Esophagus muscularis mucosa (tissue), 4 donors: ENCODE results near the gene ANGPTL8. TPM values are rescaled to one million over a fixed set of nuclear protein-coding genes. Genes with fewer than 3 reads are reported as not detected.

Source experiments
- DNase-seq: peaks from one replicate; pipeline ENCODE4 v3.0.0-alpha.2; 2017; ENCODE audit errors: extremely low spot score
- H3K27ac ChIP-seq, 4 donors: fragments of 200-600 bp; sonication (generic); replicated peaks in 1 of 4; 1 replicate in 3 of 4; 2 replicates in 1 of 4; pipeline ENCODE4 v1.5.1; 2016 to 2019; ENCODE audit warnings: mild to moderate bottlenecking in 1 of 4
- H3K27me3 ChIP-seq, 4 donors: fragments of 200-600 bp; sonication (generic); one replicate each; pipeline versions ENCODE4 v1.5.1 to v1.6.0; 2016 to 2019
- H3K36me3 ChIP-seq, 4 donors: fragments of 200-600 bp; sonication (generic); one replicate each; pipeline ENCODE4 v1.5.1; 2016 to 2019
- H3K4me1 ChIP-seq, 4 donors: fragments of 200-600 bp; sonication (generic); one replicate each; pipeline ENCODE4 v1.5.1; 2016 to 2019
- H3K4me3 ChIP-seq, 4 donors: fragments of 200-600 bp; sonication (generic); 1 replicate in 2 of 4; 2 replicates in 2 of 4; pipeline ENCODE4 v1.5.1; 2016 to 2019; ENCODE audit warnings: mild to moderate bottlenecking in 4 of 4, moderate library complexity in 1 of 4
- H3K9me3 ChIP-seq, 4 donors: fragments of 200-600 bp; sonication (generic); 1 replicate in 3 of 4; 2 replicates in 1 of 4; pipeline ENCODE4 v1.5.1; 2016 to 2019
- CTCF ChIP-seq, 3 experiments: fragments of 200-600 bp in 2 of 3; fragments of 450-650 bp in 1 of 3; sonication (generic) in 2 of 3; IDR thresholded peaks; one replicate each; pipeline ENCODE4 v1.5.1; 2017 to 2019; ENCODE audit warnings: antibody characterized with exemption in 3 of 3, mild to moderate bottlenecking in 2 of 3, moderate library complexity in 1 of 3
- EP300 ChIP-seq: sonication (generic); formaldehyde crosslinking; IDR thresholded peaks from one replicate; pipeline ENCODE4 v1.6.1; 2017; ENCODE audit warnings: antibody characterized with exemption
- POLR2A ChIP-seq: fragments of 450-650 bp; IDR thresholded peaks from one replicate; pipeline ENCODE4 v1.6.1; 2017; ENCODE audit warnings: antibody characterized with exemption, moderate library complexity, mild to moderate bottlenecking, low read depth
- POLR2AphosphoS5 ChIP-seq, 2 donors: sonication (generic); formaldehyde crosslinking; IDR thresholded peaks; one replicate each; pipeline ENCODE4 v1.6.1; 2017; ENCODE audit warnings: antibody characterized with exemption in 2 of 2
- WGBS: methylation state at CpG from one replicate; pipeline ENCODE4 v1.1.5; 2018; 5-methylcytosine and 5-hydroxymethylcytosine counted together
- intact Hi-C: fragments of 100-400 bp; cut with DNase I; formaldehyde crosslinking; loops from one replicate; pipeline ENCODE4 v1.15.1; 2023
- total RNA-seq, 4 donors: library from RNA; depleted of rRNA; stranded (reverse); fragments of >200 nt; gene quantifications; one replicate each; pipeline versions ENCODE4 v1.1.0 to v1.2.1, GENCODE V29; 2016

The ANGPTL8 gene
- total RNA-seq, 4 donors from 2014 or later, result 2.0 TPM; not detected in 3

GRCh38 chr19:11196406-11197287 is 42.8 kb upstream of the ANGPTL8 start:
- Histone ChIP-seq H3K36me3 (peaks cover 22 to 66% (median 56%) of the 10 kb centered on the region in 4 donors), H3K27me3 (no peaks in the 10 kb centered on the region), H3K4me1 (peaks cover 52 to 76% (median 71%) of the 10 kb centered on the region in 4 donors), H3K27ac (peak overlapping the region; percentile 89 to 98 (median 96)), H3K4me3 (peak overlapping the region; percentile 66 to 92 (median 84)), H3K9me3 (no peaks in the 10 kb centered on the region)
- 11% methylated on average over 24 of the region's 47 CpGs for WGBS
- DNase-seq, result no peak
- intact Hi-C loops, result no loop called here
- no peak for TF ChIP-seq POLR2AphosphoS5 (IDR thresholded peaks at IDR 0.05)
- TF ChIP-seq POLR2A, result no peak
- TF ChIP-seq EP300, result no peak

- Histone ChIP-seq H3K27me3 (no peaks in the 10 kb centered on the region), H3K27ac (peak within 1 kb of the TSS; percentile 89 to 98 (median 96)), H3K4me3 (peak within 1 kb of the TSS; percentile 66 to 92 (median 84)), H3K9me3 (no peaks in the 10 kb centered on the region), H3K36me3 (peaks cover 14 to 66% (median 50%) of the 10 kb centered on the region in 4 donors), H3K4me1 (peaks cover 47 to 76% (median 71%) of the 10 kb centered on the region in 4 donors)
- peak; percentile 94 for DNase-seq
- intact Hi-C loops, result no loop called here
- WGBS, result 2% methylated on average over 9 of the region's 78 CpGs
- TF ChIP-seq POLR2AphosphoS5 (IDR thresholded peaks at IDR 0.05) (peak; percentile 88 to 97), POLR2A (peak; percentile 85), CTCF (IDR thresholded peaks at IDR 0.05) (peak in 1 of 3 experiments; percentile 8), EP300 (no peak)
Measured at GRCh38 chr19:11197291-11198174, 41.9 kb upstream of the ANGPTL8 start, which contains the start of gene KANK2. Gene KANK2, minus strand, starts transcription at chr19:11197545. Its CDS starts 3,034 bp downstream, at chr19:11194511.

GRCh38 chr19:11198175-11198534 is 41.3 kb upstream of the ANGPTL8 start:
- no peak for DNase-seq
- intact Hi-C loops, result no loop called here
- H3K27ac ChIP-seq, result peak overlapping the region; percentile 89 to 98 (median 96)
- no peaks in the 10 kb centered on the region for H3K9me3 ChIP-seq
- H3K4me3 ChIP-seq, result peak overlapping the region; percentile 66 to 92 (median 84)
- TF ChIP-seq POLR2A (no peak), CTCF (IDR thresholded peaks at IDR 0.05) (no peak), EP300 (no peak), POLR2AphosphoS5 (IDR thresholded peaks at IDR 0.05) (no peak)
- peaks cover 7 to 65% (median 44%) of the 10 kb centered on the region in 4 donors for H3K36me3 ChIP-seq
- no peaks in the 10 kb centered on the region for H3K27me3 ChIP-seq
- WGBS, result 55% methylated on average over 7 of the region's 7 CpGs
- peaks cover 47 to 76% (median 71%) of the 10 kb centered on the region in 4 donors for H3K4me1 ChIP-seq

GRCh38 chr19:11198769-11199424 is 40.5 kb upstream of the ANGPTL8 start:
- DNase-seq, result no peak
- peaks cover 0 to 65% (median 37%) of the 10 kb centered on the region in 4 donors for H3K36me3 ChIP-seq

More at GRCh38 chr19:11198769-11199424, 40.5 kb upstream of the ANGPTL8 start:
- intact Hi-C loops, result no loop called here
- 49% methylated on average over 7 of the region's 7 CpGs for WGBS
- peak in 1 of 2 donors; percentile 1 for TF ChIP-seq POLR2AphosphoS5 (IDR thresholded peaks at IDR 0.05)
- no peak for TF ChIP-seq CTCF (IDR thresholded peaks at IDR 0.05)
- H3K4me1 ChIP-seq, result peaks cover 47 to 76% (median 71%) of the 10 kb centered on the region in 4 donors
- H3K27me3 ChIP-seq, result no peaks in the 10 kb centered on the region
- peak overlapping the region; percentile 89 to 98 (median 96) for H3K27ac ChIP-seq
- H3K9me3 ChIP-seq, result no peaks in the 10 kb centered on the region
- H3K4me3 ChIP-seq, result no peak overlapping the region
